Activated T-cell treated with anti-CD3 and anti-CD28 coated beads for 1 hour (primary cell): Measurements from ENCODE around the gene OTOA.
"Not testable (repeated sequence)": the region's sequence is repeated elsewhere in the genome, so short reads cannot be mapped to it uniquely, and the experiment has no call there.

ENCODE experiments used
- DNase-seq: peaks from one replicate; pipeline ENCODE4 v3.0.0-alpha.2; 2020; ENCODE audit warnings: low read depth

The OTOA gene

DNA sequence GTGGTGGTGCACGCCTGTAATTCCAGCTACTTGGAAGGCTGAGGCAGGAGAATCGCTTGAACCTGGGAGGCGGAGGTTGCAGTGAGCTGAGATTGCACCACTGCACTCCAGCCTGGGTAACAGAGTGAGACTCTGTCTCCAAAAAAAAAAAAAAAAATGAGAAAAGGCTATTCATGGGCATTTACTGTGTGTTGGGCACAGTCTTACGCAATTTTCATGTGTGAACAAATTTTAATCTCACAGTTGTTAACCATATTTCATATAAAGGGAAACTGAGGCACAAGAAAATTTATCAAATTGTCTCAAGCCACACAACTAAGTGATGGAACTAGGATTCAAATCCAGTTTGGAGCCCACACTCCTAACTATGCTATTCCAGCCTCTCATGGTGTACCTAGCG lies 16.9 kb downstream of the OTOA start:
- not testable (repeated sequence) for DNase-seq

GRCh38 chr16:21683184-21683583 lies 19.4 kb downstream of the OTOA start:
- no peak for DNase-seq

GRCh38 chr16:21684199-21684598 lies 20.4 kb downstream of the OTOA start:
- peak; percentile 12 for DNase-seq

- no peak for DNase-seq
Measured at GRCh38 chr16:21685034-21685455, 21.3 kb downstream of the OTOA start.

- no peak for DNase-seq
Measured at GRCh38 chr16:21689107-21689506, 25.3 kb downstream of the OTOA start.

GRCh38 chr16:21690967-21691366 lies 27.2 kb downstream of the OTOA start:
- DNase-seq, result not testable (repeated sequence)

DNA sequence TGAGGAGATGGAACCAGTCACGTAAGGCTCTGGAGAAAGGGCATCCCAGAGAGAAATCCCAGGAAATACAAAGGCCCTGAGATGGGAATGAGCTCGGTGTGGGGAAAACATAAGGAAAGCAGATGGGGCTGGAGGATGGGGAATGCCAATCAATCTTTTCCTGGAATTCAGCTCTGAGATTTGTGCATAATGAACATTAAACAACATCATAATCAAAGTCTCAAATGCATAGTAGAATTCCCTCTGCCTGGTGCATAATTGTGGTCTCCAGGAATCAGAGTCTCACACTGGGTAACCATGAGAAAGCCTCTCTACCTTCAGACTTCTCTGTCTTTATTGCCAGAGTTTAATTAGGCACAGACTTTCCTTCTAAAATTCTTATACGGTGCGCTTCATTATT lies 30.8 kb downstream of the OTOA start:
- DNase-seq, result no peak

- no peak for DNase-seq
Measured at GRCh38 chr16:21697032-21697431, 33.3 kb downstream of the OTOA start.

DNA sequence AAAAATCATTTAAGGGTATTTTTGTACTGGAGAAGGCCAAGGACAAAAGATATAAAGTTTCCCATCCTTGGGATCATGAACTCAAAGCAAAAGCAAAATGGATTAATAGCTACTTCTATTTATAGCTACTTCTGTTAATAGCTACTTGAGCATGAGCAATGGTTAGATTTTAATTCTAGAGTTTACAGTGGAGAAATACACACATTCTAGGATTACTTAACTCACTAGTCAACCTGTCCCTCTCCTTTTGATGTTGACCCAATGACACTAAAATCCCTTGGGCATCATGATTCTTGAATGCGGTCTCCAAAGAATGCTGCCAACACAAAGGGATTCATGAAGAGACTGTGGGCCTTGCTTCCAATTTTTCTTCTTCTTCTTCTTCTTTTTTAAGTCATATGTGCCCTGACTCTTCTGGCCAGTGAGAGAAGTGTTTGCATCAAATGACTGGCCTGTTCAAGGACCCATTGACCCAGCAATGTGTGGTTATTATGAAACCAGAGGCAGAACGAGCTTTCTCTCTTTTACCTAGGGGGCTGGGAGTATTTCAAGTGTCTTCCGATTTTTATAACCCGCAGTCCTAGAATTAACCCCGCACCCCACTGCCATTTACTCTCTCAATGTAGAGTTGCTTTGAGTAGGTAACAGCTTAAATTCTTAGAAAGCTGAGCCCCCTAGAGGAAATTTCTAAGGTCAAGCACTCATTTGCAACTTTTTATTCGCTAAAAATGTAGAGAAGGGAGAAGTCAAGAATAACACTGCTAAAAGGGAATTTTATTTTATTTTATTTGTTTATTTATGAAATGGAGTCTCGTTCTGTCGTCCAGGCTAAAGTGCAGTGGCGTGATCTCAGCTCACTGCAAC lies 34.6 kb downstream of the OTOA start:
- no peak for DNase-seq

GRCh38 chr16:21701271-21701670 lies 37.5 kb downstream of the OTOA start:
- no peak for DNase-seq

GRCh38 chr16:21702276-21702675 lies 38.5 kb downstream of the OTOA start:
- no peak for DNase-seq

- no peak for DNase-seq
Measured at GRCh38 chr16:21703156-21703555, 39.4 kb downstream of the OTOA start.

DNA sequence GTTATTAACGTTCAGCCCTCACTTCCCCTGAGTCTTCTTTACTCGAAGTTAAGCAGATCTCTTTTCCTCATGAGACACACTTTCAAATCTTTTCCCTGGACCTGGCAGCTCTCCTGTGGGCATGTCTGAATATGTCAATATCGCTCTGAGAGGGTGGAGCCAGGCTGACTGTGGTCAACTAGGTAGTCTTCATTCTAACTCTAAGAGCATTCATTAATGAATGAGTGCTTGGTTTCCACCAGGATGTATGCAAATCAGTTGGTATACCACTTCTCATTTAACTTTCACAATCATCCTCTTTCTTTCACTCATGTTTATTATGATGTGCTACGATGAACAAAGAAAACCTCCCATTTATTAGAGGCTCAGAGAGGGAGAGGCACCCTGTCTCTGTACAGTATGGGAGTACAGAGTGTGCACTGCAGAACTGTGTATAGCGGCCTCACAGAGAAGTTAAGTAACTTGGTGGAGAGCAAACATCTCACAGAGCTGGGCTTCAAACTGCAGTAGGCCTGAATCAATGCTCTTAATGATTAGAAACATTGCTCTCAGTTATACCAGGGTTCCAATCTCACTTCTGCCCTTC lies 39.9 kb downstream of the OTOA start:
- DNase-seq, result no peak

- DNase-seq, result no peak
Measured at GRCh38 chr16:21704266-21704665, 40.5 kb downstream of the OTOA start.

GRCh38 chr16:21704733-21705132 lies 41.0 kb downstream of the OTOA start:
- DNase-seq, result no peak

DNA sequence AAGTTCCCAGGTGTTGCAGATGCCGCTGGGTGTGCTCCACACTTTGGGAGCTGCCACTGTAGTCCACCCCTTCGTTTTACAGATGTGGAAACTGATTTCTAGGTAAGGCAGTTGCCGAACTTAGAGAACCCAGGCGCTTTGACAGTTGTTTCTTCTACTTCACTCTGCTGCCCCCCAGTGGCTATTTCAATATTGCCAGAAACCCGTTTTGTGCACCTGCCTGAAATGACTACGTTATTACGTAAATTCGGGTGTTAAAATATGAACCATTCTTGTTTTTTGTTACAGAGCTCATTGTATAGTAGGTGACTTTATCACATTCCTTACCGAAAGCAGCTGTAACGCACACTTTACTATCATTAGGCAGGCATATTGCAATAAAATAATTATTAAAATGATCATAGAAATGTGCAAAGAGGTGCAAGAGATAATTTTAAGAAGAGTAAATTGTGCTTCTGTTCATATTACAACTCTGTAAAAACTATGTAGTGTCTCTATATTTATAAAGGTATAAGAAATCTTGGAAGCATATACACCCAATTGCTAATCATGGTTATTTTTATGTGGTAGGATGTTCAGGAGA lies 44.9 kb downstream of the OTOA start:
- peak; percentile 85 for DNase-seq

- DNase-seq, result no peak
Measured at GRCh38 chr16:21710938-21711337, 47.2 kb downstream of the OTOA start.

DNA sequence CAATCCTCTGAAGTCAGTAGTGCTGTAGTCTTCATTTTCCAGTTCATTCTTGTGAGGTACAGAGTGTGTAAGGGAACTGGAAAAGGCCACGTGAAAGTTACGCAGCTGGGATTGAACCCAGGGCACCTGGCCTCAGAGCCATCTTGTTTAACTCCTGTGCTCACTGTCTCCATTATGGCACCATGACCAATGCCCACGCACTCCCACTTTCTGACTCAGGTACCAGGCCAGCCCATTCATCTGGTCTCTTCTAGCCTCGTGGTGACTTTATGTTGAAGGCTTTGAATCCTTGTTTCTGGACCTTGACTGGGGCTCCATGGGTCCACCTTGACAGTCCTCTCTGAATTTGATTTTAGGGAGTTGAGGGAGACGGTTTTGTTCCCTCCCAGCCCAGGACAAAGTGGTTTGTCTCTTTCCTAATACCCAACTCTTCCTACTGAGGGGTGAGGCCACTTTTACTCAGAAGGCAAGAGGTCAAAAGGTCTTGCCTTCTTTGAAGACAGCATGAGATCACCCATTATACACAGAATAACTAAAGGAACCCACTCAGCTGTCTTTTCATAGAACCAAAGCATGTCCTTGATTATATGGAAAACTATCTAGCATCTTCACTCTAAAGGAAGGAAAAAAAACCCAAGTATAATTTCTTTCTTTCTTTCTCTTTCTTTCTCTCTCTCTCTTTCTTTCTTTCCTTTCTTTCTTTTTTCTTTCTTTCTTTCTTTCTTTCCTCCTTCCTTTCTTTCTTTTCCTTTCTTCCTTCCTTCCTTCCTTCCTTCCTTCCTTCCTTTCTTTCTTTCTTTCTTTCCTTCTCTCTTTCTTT lies 50.0 kb downstream of the OTOA start:
- DNase-seq, result no peak

GRCh38 chr16:21714369-21714618 lies 50.5 kb downstream of the OTOA start:
- not testable (repeated sequence) for DNase-seq

DNA sequence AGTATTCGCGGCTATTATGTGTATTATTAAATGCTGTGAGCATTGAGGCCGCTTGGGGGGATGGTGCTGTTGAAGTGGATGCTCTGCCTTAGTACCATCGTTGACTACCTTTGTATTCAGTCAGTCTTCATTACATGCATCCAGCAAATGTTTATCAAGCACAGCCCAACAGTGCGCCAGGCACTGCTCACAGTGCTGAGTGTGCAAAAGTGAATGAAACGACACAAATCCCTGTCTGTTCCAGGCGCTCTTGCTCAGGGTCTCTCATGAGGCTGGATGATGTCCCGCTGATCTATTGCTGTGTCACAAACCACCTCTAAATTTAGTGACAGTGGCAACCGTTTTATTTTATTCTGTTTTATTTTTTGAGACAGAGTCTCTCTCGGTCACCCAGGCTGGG lies 53.8 kb downstream of the OTOA start:
- no peak for DNase-seq

DNA sequence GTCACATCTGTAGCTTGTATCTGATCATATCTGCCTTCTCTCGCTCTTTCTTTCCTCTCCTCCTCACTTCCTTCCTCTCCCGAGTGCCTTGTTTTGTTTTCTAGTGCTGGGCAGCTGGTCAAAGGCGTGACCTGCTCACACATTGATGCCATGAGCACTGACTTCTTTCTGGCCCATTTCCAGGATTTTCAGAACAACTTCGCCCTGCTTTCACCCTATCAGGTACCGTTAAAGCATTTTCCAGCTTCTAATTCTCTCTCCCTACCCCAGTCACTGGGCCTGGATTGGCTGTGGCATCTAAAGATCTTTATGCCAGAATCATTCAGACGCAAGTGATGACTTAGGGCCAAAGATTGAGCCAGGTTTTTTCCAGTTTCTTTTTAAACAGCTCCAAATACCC lies 55.5 kb downstream of the OTOA start:
- DNase-seq, result no peak

- DNase-seq, result no peak
Measured at GRCh38 chr16:21720533-21720932, 56.8 kb downstream of the OTOA start.
